Measurements from ENCODE around the gene SLC24A4. TPM values are rescaled to one million over a fixed set of nuclear protein-coding genes. Genes with fewer than 3 reads are reported as not detected.

Gene SLC24A4
- total RNA-seq, 6 donors from 2014 or later, result 0.49 to 5.7 (median 2.0) TPM

DNA sequence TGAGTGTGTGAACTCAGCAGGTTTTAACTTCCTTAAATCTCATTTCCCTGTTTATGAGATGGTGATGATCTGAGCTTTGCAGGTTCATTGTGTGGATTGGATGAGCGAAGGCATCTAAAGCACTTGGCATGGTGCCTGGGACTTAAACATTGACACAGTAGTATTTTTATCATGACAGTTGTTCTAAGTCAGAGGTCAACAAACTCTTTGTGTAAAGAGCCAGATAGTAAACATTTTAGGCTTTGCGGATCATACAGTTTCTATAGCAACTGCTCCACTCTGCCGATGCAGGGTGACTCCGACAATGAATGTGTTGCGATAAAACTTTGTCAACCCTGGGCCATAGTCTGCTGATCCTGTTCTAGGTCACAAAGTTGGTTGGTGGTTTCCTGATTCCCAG, 25.2 kb downstream of the SLC24A4 start:
- no peaks in the 10 kb centered on the region for H3K9me3 ChIP-seq
- DNase-seq, result no peak
- H3K36me3 ChIP-seq, result no peaks in the 10 kb centered on the region
- no peak overlapping the region for H3K27ac ChIP-seq
- 37 to 46% methylated on average over 5 of the region's 5 CpGs for WGBS, 2 donors
- no peaks in the 10 kb centered on the region for H3K27me3 ChIP-seq
- no peak for TF ChIP-seq POLR2A (IDR thresholded peaks at IDR 0.05)
- TF ChIP-seq EP300 (IDR thresholded peaks at IDR 0.05), result no peak
- TF ChIP-seq, protein P1, sequence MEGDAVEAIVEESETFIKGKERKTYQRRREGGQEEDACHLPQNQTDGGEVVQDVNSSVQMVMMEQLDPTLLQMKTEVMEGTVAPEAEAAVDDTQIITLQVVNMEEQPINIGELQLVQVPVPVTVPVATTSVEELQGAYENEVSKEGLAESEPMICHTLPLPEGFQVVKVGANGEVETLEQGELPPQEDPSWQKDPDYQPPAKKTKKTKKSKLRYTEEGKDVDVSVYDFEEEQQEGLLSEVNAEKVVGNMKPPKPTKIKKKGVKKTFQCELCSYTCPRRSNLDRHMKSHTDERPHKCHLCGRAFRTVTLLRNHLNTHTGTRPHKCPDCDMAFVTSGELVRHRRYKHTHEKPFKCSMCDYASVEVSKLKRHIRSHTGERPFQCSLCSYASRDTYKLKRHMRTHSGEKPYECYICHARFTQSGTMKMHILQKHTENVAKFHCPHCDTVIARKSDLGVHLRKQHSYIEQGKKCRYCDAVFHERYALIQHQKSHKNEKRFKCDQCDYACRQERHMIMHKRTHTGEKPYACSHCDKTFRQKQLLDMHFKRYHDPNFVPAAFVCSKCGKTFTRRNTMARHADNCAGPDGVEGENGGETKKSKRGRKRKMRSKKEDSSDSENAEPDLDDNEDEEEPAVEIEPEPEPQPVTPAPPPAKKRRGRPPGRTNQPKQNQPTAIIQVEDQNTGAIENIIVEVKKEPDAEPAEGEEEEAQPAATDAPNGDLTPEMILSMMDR (IDR thresholded peaks at IDR 0.05), result no peak
- no peak for TF ChIP-seq POLR2AphosphoS5 (IDR thresholded peaks at IDR 0.05)
- no peaks in the 10 kb centered on the region for H3K4me1 ChIP-seq
- no peak overlapping the region for H3K4me3 ChIP-seq
- ATAC-seq (ENCODE audit: low FRiP score in 2 of 2), result no peak

DNA sequence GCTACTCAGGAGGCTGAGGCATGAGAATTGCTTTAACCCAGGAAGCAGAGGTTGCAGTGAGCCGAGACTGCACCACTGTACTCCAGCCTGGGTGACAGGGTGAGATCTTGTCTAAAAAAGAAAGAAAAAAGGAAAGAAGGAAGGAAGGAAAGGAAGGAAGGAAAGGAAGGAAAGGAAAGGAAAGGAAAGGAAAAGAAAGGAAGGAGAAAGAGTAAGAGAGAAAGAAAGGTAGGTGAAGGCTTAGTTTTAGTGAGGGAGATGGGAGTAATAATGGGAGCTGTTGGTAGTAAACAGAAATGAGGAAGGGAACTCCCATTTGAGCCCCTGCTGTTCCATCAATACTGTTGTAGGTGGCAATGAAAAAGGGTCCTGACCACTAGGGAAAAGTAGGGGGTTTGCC, 28.8 kb downstream of the SLC24A4 start:
- Histone ChIP-seq H3K27me3 (no peaks in the 10 kb centered on the region), H3K4me1 (no peaks in the 10 kb centered on the region), H3K9me3 (no peaks in the 10 kb centered on the region), H3K27ac (no peak overlapping the region), H3K4me3 (no peak overlapping the region), H3K36me3 (no peaks in the 10 kb centered on the region)
- TF ChIP-seq POLR2AphosphoS5 (IDR thresholded peaks at IDR 0.05), result no peak
- TF ChIP-seq POLR2A (IDR thresholded peaks at IDR 0.05), result no peak
- no peak for TF ChIP-seq EP300 (IDR thresholded peaks at IDR 0.05)
- TF ChIP-seq, protein P1 (IDR thresholded peaks at IDR 0.05), result no peak
- WGBS, 2 donors, result 83 to 92% methylated on average over 1 of the region's 1 CpG
- ATAC-seq (ENCODE audit: low FRiP score in 2 of 2), result no peak
- DNase-seq, result no peak

DNA sequence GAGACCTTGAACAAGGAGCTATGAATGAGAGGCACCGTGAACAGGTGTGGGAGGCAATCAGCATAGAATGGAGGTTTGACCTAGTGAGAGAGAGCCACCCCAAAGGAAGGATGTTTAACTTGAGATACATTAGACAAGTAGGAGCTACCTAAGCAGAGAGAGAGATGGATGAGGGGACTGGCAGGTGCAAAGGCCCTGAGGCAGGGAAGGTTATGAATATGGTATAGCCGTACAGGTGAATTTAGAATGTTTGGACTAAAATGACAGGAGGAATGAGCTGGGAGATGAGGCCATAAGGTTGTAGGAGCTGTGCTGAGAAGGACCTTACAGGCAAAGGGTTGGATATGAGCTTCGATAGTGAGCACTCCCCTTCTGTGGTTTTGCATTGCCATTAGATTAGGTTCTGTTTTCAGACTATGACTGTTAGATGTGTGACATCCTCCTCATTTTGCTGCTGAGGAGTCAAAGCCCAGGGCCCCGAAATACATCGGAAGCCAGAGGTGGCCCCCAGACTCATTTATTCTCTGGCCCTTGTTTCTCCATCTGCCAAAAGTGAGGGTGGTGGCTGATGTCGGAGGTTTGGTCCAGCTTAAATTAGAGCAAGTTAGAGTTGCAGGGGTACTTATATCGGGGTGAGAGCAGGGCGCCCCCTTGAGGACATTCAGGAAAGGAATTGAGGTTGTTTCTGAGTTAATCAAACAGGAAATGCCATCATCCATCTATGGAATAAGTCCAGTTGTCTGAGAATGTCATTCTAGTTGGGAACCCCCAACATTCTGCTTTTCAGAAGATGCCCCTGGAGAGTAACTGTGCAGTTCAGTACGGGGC, 29.4 kb downstream of the SLC24A4 start:
- H3K9me3 ChIP-seq, result no peaks in the 10 kb centered on the region
- no peak for TF ChIP-seq POLR2A (IDR thresholded peaks at IDR 0.05)
- TF ChIP-seq, protein P1 (IDR thresholded peaks at IDR 0.05), result peak in 3 of 6 experiments; percentile 14 to 16 (median 14)
- no peak for TF ChIP-seq POLR2AphosphoS5 (IDR thresholded peaks at IDR 0.05)
- no peak for TF ChIP-seq EP300 (IDR thresholded peaks at IDR 0.05)
- H3K4me1 ChIP-seq, result no peaks in the 10 kb centered on the region
- WGBS, 2 donors, result 50 to 51% methylated on average over 7 to 9 of the region's 9 CpGs
- ATAC-seq (ENCODE audit: low FRiP score in 2 of 2) (no peak), DNase-seq (peak in 1 of 2 donors; percentile 35)
- H3K4me3 ChIP-seq, result no peak overlapping the region
- H3K27ac ChIP-seq, result no peak overlapping the region
- no peaks in the 10 kb centered on the region for H3K27me3 ChIP-seq
- no peaks in the 10 kb centered on the region for H3K36me3 ChIP-seq

DNA sequence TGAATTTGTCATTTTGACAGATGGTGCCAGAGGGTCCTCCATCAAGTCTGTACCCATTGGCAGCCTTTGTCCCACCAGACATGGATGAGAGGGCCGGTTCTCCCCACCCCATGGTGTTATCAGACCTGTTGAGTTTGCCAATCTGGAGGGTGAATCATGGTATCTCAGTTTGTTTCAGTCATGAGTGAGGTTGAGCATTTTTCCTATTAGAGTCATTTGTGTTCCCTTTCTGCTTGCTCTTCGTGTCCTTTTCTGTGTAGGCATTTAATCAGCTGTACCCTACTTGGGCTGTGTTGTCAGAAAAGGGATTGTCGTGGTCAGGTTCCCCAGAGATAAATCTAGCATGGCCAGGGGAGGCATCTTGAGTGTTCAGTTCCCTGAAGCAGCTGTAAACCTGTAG, 30.5 kb downstream of the SLC24A4 start:
- H3K27ac ChIP-seq, result no peak overlapping the region
- TF ChIP-seq, protein P1 (IDR thresholded peaks at IDR 0.05), result no peak
- no peak for TF ChIP-seq POLR2AphosphoS5 (IDR thresholded peaks at IDR 0.05)
- H3K27me3 ChIP-seq, result no peaks in the 10 kb centered on the region
- H3K9me3 ChIP-seq, result no peaks in the 10 kb centered on the region
- no peaks in the 10 kb centered on the region for H3K36me3 ChIP-seq
- no peak for ATAC-seq (ENCODE audit: low FRiP score in 2 of 2)
- no peaks in the 10 kb centered on the region for H3K4me1 ChIP-seq
- 75 to 76% methylated on average over 3 of the region's 3 CpGs for WGBS, 2 donors
- H3K4me3 ChIP-seq, result no peak overlapping the region
- no peak for DNase-seq

DNA sequence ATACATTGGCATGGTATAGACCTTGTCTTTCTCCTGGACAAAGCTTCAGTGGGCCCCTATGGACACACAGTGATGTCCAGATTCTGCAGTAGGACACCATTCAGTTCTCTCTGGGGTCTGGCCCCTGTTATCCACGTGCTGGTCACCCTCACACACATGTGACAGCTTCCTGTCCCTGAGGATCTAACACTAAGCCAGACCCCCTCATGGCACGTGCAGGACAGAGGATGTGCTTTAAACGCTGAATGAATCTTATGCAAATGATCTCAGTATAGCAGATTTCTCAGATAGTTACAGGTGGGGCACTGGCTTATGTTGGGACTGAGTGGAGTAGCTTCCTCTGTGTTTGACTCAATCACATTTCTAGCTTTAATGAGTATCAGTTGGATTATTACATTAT, 33.7 kb downstream of the SLC24A4 start:
- no peaks in the 10 kb centered on the region for H3K4me1 ChIP-seq
- no peaks in the 10 kb centered on the region for H3K27me3 ChIP-seq
- no peaks in the 10 kb centered on the region for H3K36me3 ChIP-seq
- no peak overlapping the region for H3K27ac ChIP-seq
- DNase-seq (no peak), ATAC-seq (ENCODE audit: low FRiP score in 2 of 2) (no peak)
- no peak overlapping the region for H3K4me3 ChIP-seq
- TF ChIP-seq POLR2A (IDR thresholded peaks at IDR 0.05) (no peak), EP300 (IDR thresholded peaks at IDR 0.05) (no peak), POLR2AphosphoS5 (IDR thresholded peaks at IDR 0.05) (no peak)
- TF ChIP-seq, protein P1 (IDR thresholded peaks at IDR 0.05), result no peak
- no peaks in the 10 kb centered on the region for H3K9me3 ChIP-seq
- WGBS, 2 donors, result 34% methylated on average over 3 of the region's 3 CpGs; no CpG with 5 or more reads in 1 of the 2 donors

Measured in upper lobe of left lung (tissue), 6 donors.